HepG2 (cell line): Measurements from ENCODE around the gene BAZ1B. TPM values are rescaled to one million over a fixed set of nuclear protein-coding genes. Genes with fewer than 3 reads are reported as not detected.
"Not testable (repeated sequence)": the region's sequence is repeated elsewhere in the genome, so short reads cannot be mapped to it uniquely, and the experiment has no call there.

ENCODE experiments used
- ATAC-seq: fragments of 200-7000 bp; cut with Tn5 transposase; 3 replicates; pipeline ENCODE4 v1.9.1; 2020; ENCODE audit warnings: mild to moderate bottlenecking, moderate library complexity
- BruUV-seq: library from RNA; stranded (reverse); fragments of 400-500 nt; replicated peaks from 2 replicates; lab custom pipeline; 2021; lab: Mats Ljungman, UMichigan
- CTCF ChIA-PET: fragments of 300-600 bp; formaldehyde crosslinking; extraction: SDS; loops from one replicate; lab custom pipeline; 2021; ENCODE audit warnings: low total read pairs, inconsistent platforms, low intra/inter-chr PET ratio; lab: Yijun Ruan, JAX
- POLR2A ChIA-PET: fragments of 350-600 bp; sonication (Branson Sonifier 250); formaldehyde crosslinking; loops from one replicate; lab custom pipeline; 2020; ENCODE audit warnings: antibody characterized with exemption, inconsistent platforms; lab: Yijun Ruan, JAX
- DNase-seq: peaks from one replicate; pipeline ENCODE4 v3.0.0-alpha.2; 2015; ENCODE audit warnings: low spot score
- FAIRE-seq: peaks from 3 replicates; lab custom pipeline; 2011; peaks lifted over from hg19 to GRCh38; lab: Jason Lieb, UNC
- H2AFZ ChIP-seq: one replicate; pipeline ENCODE4 v1.6.1; 2011; ENCODE audit warnings: low read length, inconsistent platforms
- H3K27ac ChIP-seq: fragments of 300-600 bp; 3 replicates; pipeline ENCODE4 v1.8.0; 2011; ENCODE audit warnings: mixed run types, mild to moderate bottlenecking, mixed read lengths, low read length, inconsistent platforms; ENCODE audit not compliant: insufficient read depth; ENCODE audit errors: extremely low read length
- H3K27me3 ChIP-seq, 2 experiments: fragments of 200-600 bp in 1 of 2; 2 replicates in 1 of 2; 3 replicates in 1 of 2; pipeline versions ENCODE4 v1.6.0 to v1.8.0; 2011; ENCODE audit warnings: low read length in 2 of 2, mild to moderate bottlenecking in 2 of 2, moderate library complexity in 2 of 2, inconsistent platforms in 1 of 2; ENCODE audit not compliant: insufficient read depth in 2 of 2, control insufficient read depth in 1 of 2
- H3K36me3 ChIP-seq, 2 experiments: fragments of 200-600 bp in 1 of 2; replicated peaks in 1 of 2; 2 replicates in 1 of 2; 3 replicates in 1 of 2; pipeline versions ENCODE4 v1.5.1 to v1.8.0; 2011; ENCODE audit warnings: low read length in 2 of 2, inconsistent platforms in 1 of 2; ENCODE audit not compliant: insufficient read depth in 2 of 2, control insufficient read depth in 1 of 2
- H3K4me1 ChIP-seq: 2 replicates; pipeline ENCODE4 v1.5.1; 2012; ENCODE audit warnings: low read length, inconsistent platforms; ENCODE audit not compliant: insufficient read depth
- H3K4me2 ChIP-seq: 2 replicates; pipeline ENCODE4 v1.6.0; 2011; ENCODE audit warnings: low read depth, low read length, inconsistent platforms
- H3K4me3 ChIP-seq, 3 experiments: fragments of 200-600 bp in 1 of 3; sonication (generic), shearing (Covaris generic) in 1 of 3; replicated peaks in 1 of 3; 2 replicates each; pipeline ENCODE4 v1.5.1; 2011 to 2016; ENCODE audit warnings: low read length in 3 of 3, inconsistent platforms in 2 of 3, low read depth in 2 of 3, mild to moderate bottlenecking in 2 of 3, control low read depth in 1 of 3, mixed read lengths in 1 of 3; ENCODE audit not compliant: insufficient read depth in 1 of 3
- H3K79me2 ChIP-seq: one replicate; pipeline ENCODE4 v1.6.1; 2011; ENCODE audit warnings: low read length, inconsistent platforms; ENCODE audit not compliant: insufficient read depth
- H3K9ac ChIP-seq: 2 replicates; pipeline ENCODE4 v1.6.0; 2011; ENCODE audit warnings: mild to moderate bottlenecking, low read depth, low read length, inconsistent platforms; ENCODE audit not compliant: insufficient read depth
- H3K9me3 ChIP-seq: 2 replicates; pipeline ENCODE4 v1.5.1; 2012; ENCODE audit warnings: mild to moderate bottlenecking, low read length
- H4K20me1 ChIP-seq: 2 replicates; pipeline ENCODE4 v1.6.0; 2011; ENCODE audit warnings: inconsistent platforms, mild to moderate bottlenecking, low read length, moderate library complexity; ENCODE audit not compliant: insufficient read depth
- EP300 ChIP-seq, 3 experiments: sonication (generic) in 1 of 3; formaldehyde crosslinking in 1 of 3; IDR thresholded peaks; 2 replicates each; pipeline versions ENCODE4 v1.5.1 to v1.6.1; 2011 to 2020; ENCODE audit warnings: low read depth in 2 of 3, low read length in 2 of 3, borderline replicate concordance in 1 of 3, improper control_type of control experiment in 1 of 3, mild to moderate bottlenecking in 1 of 3, missing genetic modification reagents in 1 of 3, moderate library complexity in 1 of 3
- LCORL ChIP-seq, 2 experiments: fragments of 450-650 bp in 1 of 2; sonication (generic) in 1 of 2; formaldehyde crosslinking in 1 of 2; IDR thresholded peaks; 2 replicates each; pipeline versions ENCODE4 v1.5.0 to v1.6.1; 2017 to 2020; ENCODE audit warnings: antibody characterized with exemption in 1 of 2, missing genetic modification reagents in 1 of 2
- POGZ ChIP-seq: sonication (generic); formaldehyde crosslinking; IDR thresholded peaks from 2 replicates; pipeline ENCODE4 v1.4.0; 2020; ENCODE audit warnings: mild to moderate bottlenecking, missing genetic modification reagents
- SALL1 ChIP-seq: sonication (generic); formaldehyde crosslinking; IDR thresholded peaks from 2 replicates; pipeline ENCODE4 v1.8.0; 2022; ENCODE audit warnings: mild to moderate bottlenecking, missing genetic modification reagents
- ZFP91 ChIP-seq: sonication (generic); formaldehyde crosslinking; IDR thresholded peaks from 2 replicates; pipeline ENCODE4 v1.9.0; 2022; ENCODE audit warnings: missing genetic modification reagents, mild to moderate bottlenecking, borderline replicate concordance
- ZNF121 ChIP-seq: sonication (generic); formaldehyde crosslinking; IDR thresholded peaks from 2 replicates; pipeline ENCODE4 v1.5.0; 2020; ENCODE audit warnings: mild to moderate bottlenecking, missing genetic modification reagents
- WGBS: methylation state at CpG from one replicate; pipeline ENCODE4 v1.1.6; 2017; ENCODE audit warnings: low lambda C conversion rate; 5-methylcytosine and 5-hydroxymethylcytosine counted together
- in situ Hi-C: cut with HindIII; loops from 2 replicates; pipeline ENCODE4 v1.10.0; 2017; ENCODE audit warnings: low pct_unique_long_range_greater_than_20kb; ENCODE audit not compliant: extremely low pct_ligation_motif_present
- intact Hi-C: fragments of 100-400 bp; cut with micrococcal nuclease; formaldehyde crosslinking; loops from one replicate; pipeline ENCODE4 v1.10.0; 2022; ENCODE audit not compliant: unreplicated experiment
- polyA plus RNA-seq, 8 experiments: library from polyadenylated mRNA; depleted of rRNA in 3 of 8; stranded (reverse) in 7 of 8; unstranded in 1 of 8; fragments of >200 nt; fragmentation: Illumina TruSeq in 4 of 8; extraction: Trizol in 4 of 8; gene quantifications; 2 replicates each; pipeline versions ENCODE4 v1.2.1 to v1.2.3, GENCODE V29; 2011 to 2016; ENCODE audit warnings: low read depth in 4 of 8, missing spikeins in 1 of 8, mixed read lengths in 1 of 8; ENCODE audit not compliant: insufficient read depth in 1 of 8
- total RNA-seq, 5 experiments: library from RNA; depleted of rRNA; stranded (reverse); fragments of >200 nt; fragmentation: Illumina TruSeq; extraction: Trizol; gene quantifications; 2 replicates each; pipeline ENCODE4 v1.2.3, GENCODE V29; 2016; ENCODE audit warnings: low read depth in 1 of 5

Gene BAZ1B
- total and polyA plus RNA-seq, 2 of the 13 experiments (the other 11 are each of a cell fraction or from before 2014, with no cell fraction given), result 18.6 to 69.4 TPM

- TF ChIP-seq POGZ (CRISPR knock-in tag), result 0 out of 2 replicates have a peak, but pooled peaks have one; percentile 13
- TF ChIP-seq EP300 (IDR thresholded peaks at IDR 0.05; ENCODE audit: low read depth in 2 of 2, low read length in 2 of 2), result peak in 1 of 2 experiments; percentile 62; a peak in 2 of 4 replicates
- peak; percentile 37; the same call in 1 of the 2 replicates for TF ChIP-seq EP300 (CRISPR knock-in tag; IDR thresholded peaks at IDR 0.05; ENCODE audit: borderline replicate concordance)
- TF ChIP-seq ZFP91, result peak; percentile 42; the same call in 1 of the 2 replicates
- 0 out of 2 replicates have a peak, but pooled peaks have one; percentile 21 for TF ChIP-seq SALL1 (CRISPR knock-in tag)
- TF ChIP-seq ZNF121, result peak; percentile 24; the same call in 1 of the 2 replicates
- not testable (repeated sequence) for TF ChIP-seq LCORL (IDR thresholded peaks at IDR 0.05)
- 0 out of 2 replicates have a peak, but pooled peaks have one; percentile 45 for TF ChIP-seq LCORL (CRISPR knock-in tag; IDR thresholded peaks at IDR 0.05)
- TF ChIP-seq, all 625 proteins: peak for 65; not testable (repeated sequence) for 560
Observed at GRCh38 chr7:73410541-73411131, 111.5 kb downstream of the BAZ1B start (continued).

GRCh38 chr7:73404860-73405259, 117.2 kb downstream of the BAZ1B start:
- H4K20me1 ChIP-seq, DNase-seq, H3K27me3 ChIP-seq, in situ Hi-C loops, POLR2A ChIA-PET, H2AFZ ChIP-seq, H3K9ac ChIP-seq, BruUV-seq, H3K4me2 ChIP-seq, H3K4me1 ChIP-seq, intact Hi-C loops, H3K27ac ChIP-seq, FAIRE-seq, H3K79me2 ChIP-seq, CTCF ChIA-PET, H3K9me3 ChIP-seq, H3K4me3 ChIP-seq, H3K36me3 ChIP-seq: not testable (repeated sequence)
- WGBS, result 62% methylated on average over 1 of the region's 3 CpGs
- peak; percentile 21; the same call in 2 of the 3 replicates for ATAC-seq

GRCh38 chr7:73399185-73400050, 122.7 kb downstream of the BAZ1B start:
- WGBS, result 59% methylated on average over 19 of the region's 19 CpGs
- H3K79me2 ChIP-seq, intact Hi-C loops, POLR2A ChIA-PET, CTCF ChIA-PET, H3K27ac ChIP-seq, H3K9me3 ChIP-seq, H3K4me3 ChIP-seq, H3K27me3 ChIP-seq, H4K20me1 ChIP-seq, BruUV-seq, in situ Hi-C loops, FAIRE-seq, H3K4me2 ChIP-seq, DNase-seq, H2AFZ ChIP-seq, H3K9ac ChIP-seq, ATAC-seq, H3K36me3 ChIP-seq: not testable (repeated sequence)
- peaks cover 18% of the 10 kb centered on the region for H3K4me1 ChIP-seq
